ENCODE measurements around the gene UBE2R2.
"Not testable (repeated sequence)": the region's sequence is repeated elsewhere in the genome, so short reads cannot be mapped to it uniquely, and the experiment has no call there.

The UBE2R2 gene

GRCh38 chr9:33795819-33796218 is 21.1 kb upstream of the UBE2R2 start:
- no peaks in the 10 kb centered on the region for H3K9me3 ChIP-seq (ENCODE audit: control insufficient read depth, insufficient read depth, low read depth, low read length)
- no peak overlapping the region for H3K4me3 ChIP-seq (ENCODE audit: low read depth, low read length)
- TF ChIP-seq, protein P1, sequence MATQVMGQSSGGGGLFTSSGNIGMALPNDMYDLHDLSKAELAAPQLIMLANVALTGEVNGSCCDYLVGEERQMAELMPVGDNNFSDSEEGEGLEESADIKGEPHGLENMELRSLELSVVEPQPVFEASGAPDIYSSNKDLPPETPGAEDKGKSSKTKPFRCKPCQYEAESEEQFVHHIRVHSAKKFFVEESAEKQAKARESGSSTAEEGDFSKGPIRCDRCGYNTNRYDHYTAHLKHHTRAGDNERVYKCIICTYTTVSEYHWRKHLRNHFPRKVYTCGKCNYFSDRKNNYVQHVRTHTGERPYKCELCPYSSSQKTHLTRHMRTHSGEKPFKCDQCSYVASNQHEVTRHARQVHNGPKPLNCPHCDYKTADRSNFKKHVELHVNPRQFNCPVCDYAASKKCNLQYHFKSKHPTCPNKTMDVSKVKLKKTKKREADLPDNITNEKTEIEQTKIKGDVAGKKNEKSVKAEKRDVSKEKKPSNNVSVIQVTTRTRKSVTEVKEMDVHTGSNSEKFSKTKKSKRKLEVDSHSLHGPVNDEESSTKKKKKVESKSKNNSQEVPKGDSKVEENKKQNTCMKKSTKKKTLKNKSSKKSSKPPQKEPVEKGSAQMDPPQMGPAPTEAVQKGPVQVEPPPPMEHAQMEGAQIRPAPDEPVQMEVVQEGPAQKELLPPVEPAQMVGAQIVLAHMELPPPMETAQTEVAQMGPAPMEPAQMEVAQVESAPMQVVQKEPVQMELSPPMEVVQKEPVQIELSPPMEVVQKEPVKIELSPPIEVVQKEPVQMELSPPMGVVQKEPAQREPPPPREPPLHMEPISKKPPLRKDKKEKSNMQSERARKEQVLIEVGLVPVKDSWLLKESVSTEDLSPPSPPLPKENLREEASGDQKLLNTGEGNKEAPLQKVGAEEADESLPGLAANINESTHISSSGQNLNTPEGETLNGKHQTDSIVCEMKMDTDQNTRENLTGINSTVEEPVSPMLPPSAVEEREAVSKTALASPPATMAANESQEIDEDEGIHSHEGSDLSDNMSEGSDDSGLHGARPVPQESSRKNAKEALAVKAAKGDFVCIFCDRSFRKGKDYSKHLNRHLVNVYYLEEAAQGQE (tag by site-specific recombination; IDR thresholded peaks at IDR 0.05) = no peak
- no peak for TF ChIP-seq TRIM28 (IDR thresholded peaks at IDR 0.05; ENCODE audit: borderline replicate concordance, low read length)
- TF ChIP-seq ZNF302 (tag by site-specific recombination; IDR thresholded peaks at IDR 0.05; ENCODE audit: low read depth) = no peak
- TF ChIP-seq ZNF621 (tag by site-specific recombination; IDR thresholded peaks at IDR 0.05) = no peak
- no peak for TF ChIP-seq ZNF514 (tag by site-specific recombination; IDR thresholded peaks at IDR 0.05)
- no peak for TF ChIP-seq ZBTB21 (tag by site-specific recombination; IDR thresholded peaks at IDR 0.05)
- TF ChIP-seq ZNF558 (tag by site-specific recombination; IDR thresholded peaks at IDR 0.05) = no peak
- no peak for TF ChIP-seq ZSCAN30 (tag by site-specific recombination; IDR thresholded peaks at IDR 0.05)
- TF ChIP-seq ZNF394 (tag by site-specific recombination; IDR thresholded peaks at IDR 0.05; ENCODE audit: borderline replicate concordance) = no peak
- TF ChIP-seq ZNF341 (tag by site-specific recombination; IDR thresholded peaks at IDR 0.05; ENCODE audit: low read depth) = no peak
- no peak for TF ChIP-seq ZBTB10 (tag by site-specific recombination; IDR thresholded peaks at IDR 0.05)
- no peak for TF ChIP-seq ZNF239 (tag by site-specific recombination; IDR thresholded peaks at IDR 0.05)
- TF ChIP-seq ZNF555 (tag by site-specific recombination; conservative IDR thresholded peaks at IDR 0.05) = no peak
- H3K36me3 ChIP-seq (ENCODE audit: control insufficient read depth in 2 of 2, insufficient read depth in 1 of 2, low read length in 2 of 2) = no peaks in the 10 kb centered on the region
- CTCF ChIA-PET = interaction anchor here (0.8 kb wide), 1 partner anchor 41 kb away, joined by 3 read pairs; no protein-coding TSS in a partner anchor
- H3K4me1 ChIP-seq (ENCODE audit: control insufficient read depth, insufficient read depth, low read length) = no peaks in the 10 kb centered on the region
- no peak overlapping the region for H3K27ac ChIP-seq (ENCODE audit: extremely low read depth, low read depth, low read length)
- POLR2A ChIA-PET = no interaction called here

DNA sequence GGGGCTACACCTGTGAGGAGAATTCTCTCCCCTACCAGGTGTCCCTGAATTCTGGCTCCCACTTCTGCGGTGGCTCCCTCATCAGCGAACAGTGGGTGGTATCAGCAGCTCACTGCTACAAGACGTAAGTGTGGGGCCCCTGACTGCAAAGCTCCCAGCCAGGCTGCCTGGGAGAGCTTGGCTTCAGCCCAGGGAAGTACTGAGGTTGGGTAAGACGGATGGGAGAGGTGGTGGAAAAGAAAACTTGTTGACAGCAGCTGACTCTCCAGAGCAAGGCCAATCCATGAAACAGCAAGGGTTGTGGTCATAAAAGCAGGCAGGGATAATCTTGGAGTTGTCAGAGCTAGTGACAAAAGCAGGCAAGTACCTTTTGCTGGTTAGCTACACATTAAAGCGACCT is 20.3 kb upstream of the UBE2R2 start:
- ChIA-PET CTCF (interaction anchor here (0.6 to 0.9 kb wide), 2 partner anchors 14 to 17 kb away, joined by 3 read pairs; no protein-coding TSS in a partner anchor), POLR2A (interaction anchor here (0.6 kb wide), 1 partner anchor 250 kb away, joined by 4 read pairs; no protein-coding TSS in a partner anchor)

GRCh38 chr9:33797837-33798236 is 19.1 kb upstream of the UBE2R2 start:
- H3K36me3 ChIP-seq (ENCODE audit: control insufficient read depth in 2 of 2, insufficient read depth in 1 of 2, low read length in 2 of 2) = no peaks in the 10 kb centered on the region
- H3K27ac ChIP-seq (ENCODE audit: extremely low read depth, low read depth, low read length) = no peak overlapping the region
- H3K4me1 ChIP-seq (ENCODE audit: control insufficient read depth, insufficient read depth, low read length) = no peaks in the 10 kb centered on the region
- no peaks in the 10 kb centered on the region for H3K9me3 ChIP-seq (ENCODE audit: control insufficient read depth, insufficient read depth, low read depth, low read length)
- ChIA-PET POLR2A (no interaction called here), CTCF (interaction anchor here (0.8 kb wide), 1 partner anchor 60 kb away, joined by 4 read pairs; no protein-coding TSS in a partner anchor)
- no peak overlapping the region for H3K4me3 ChIP-seq (ENCODE audit: low read depth, low read length)
- no peak for TF ChIP-seq SP2 (tag by site-specific recombination; IDR thresholded peaks at IDR 0.05)
- TF ChIP-seq, protein P2, sequence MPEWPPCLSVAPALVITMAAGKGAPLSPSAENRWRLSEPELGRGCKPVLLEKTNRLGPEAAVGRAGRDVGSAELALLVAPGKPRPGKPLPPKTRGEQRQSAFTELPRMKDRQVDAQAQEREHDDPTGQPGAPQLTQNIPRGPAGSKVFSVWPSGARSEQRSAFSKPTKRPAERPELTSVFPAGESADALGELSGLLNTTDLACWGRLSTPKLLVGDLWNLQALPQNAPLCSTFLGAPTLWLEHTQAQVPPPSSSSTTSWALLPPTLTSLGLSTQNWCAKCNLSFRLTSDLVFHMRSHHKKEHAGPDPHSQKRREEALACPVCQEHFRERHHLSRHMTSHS (tag by site-specific recombination; IDR thresholded peaks at IDR 0.05) = no peak
- no peak for TF ChIP-seq ZFP69B (tag by site-specific recombination; IDR thresholded peaks at IDR 0.05)
- TF ChIP-seq ZNF174 (tag by site-specific recombination; IDR thresholded peaks at IDR 0.05) = no peak
- TF ChIP-seq ZNF138 (tag by site-specific recombination; IDR thresholded peaks at IDR 0.05; ENCODE audit: borderline replicate concordance) = no peak
- TF ChIP-seq, protein P3, sequence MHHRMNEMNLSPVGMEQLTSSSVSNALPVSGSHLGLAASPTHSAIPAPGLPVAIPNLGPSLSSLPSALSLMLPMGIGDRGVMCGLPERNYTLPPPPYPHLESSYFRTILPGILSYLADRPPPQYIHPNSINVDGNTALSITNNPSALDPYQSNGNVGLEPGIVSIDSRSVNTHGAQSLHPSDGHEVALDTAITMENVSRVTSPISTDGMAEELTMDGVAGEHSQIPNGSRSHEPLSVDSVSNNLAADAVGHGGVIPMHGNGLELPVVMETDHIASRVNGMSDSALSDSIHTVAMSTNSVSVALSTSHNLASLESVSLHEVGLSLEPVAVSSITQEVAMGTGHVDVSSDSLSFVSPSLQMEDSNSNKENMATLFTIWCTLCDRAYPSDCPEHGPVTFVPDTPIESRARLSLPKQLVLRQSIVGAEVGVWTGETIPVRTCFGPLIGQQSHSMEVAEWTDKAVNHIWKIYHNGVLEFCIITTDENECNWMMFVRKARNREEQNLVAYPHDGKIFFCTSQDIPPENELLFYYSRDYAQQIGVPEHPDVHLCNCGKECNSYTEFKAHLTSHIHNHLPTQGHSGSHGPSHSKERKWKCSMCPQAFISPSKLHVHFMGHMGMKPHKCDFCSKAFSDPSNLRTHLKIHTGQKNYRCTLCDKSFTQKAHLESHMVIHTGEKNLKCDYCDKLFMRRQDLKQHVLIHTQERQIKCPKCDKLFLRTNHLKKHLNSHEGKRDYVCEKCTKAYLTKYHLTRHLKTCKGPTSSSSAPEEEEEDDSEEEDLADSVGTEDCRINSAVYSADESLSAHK (tag by site-specific recombination; IDR thresholded peaks at IDR 0.05) = no peak
- TF ChIP-seq HOXD13 (CRISPR knock-in tag; IDR thresholded peaks at IDR 0.05; ENCODE audit: borderline replicate concordance) = no peak
- no peak for TF ChIP-seq ZNF701 (tag by site-specific recombination; IDR thresholded peaks at IDR 0.05)
- no peak for TF ChIP-seq YY2 (tag by site-specific recombination; IDR thresholded peaks at IDR 0.05)
- TF ChIP-seq ZNF146 (tag by site-specific recombination; IDR thresholded peaks at IDR 0.05) = no peak
- TF ChIP-seq ZNF792 (tag by site-specific recombination; IDR thresholded peaks at IDR 0.05) = no peak

More for the DNA sequence above, 20.3 kb upstream of the UBE2R2 start:
- TF ChIP-seq SETDB1 (IDR thresholded peaks at IDR 0.05; ENCODE audit: insufficient read length, low read length) = peak; percentile 30
- not testable (repeated sequence) for H3K4me1 ChIP-seq (ENCODE audit: control insufficient read depth, insufficient read depth, low read length); H3K27ac ChIP-seq (ENCODE audit: extremely low read depth, low read depth, low read length); H3K4me3 ChIP-seq (ENCODE audit: low read depth, low read length); H3K9me3 ChIP-seq (ENCODE audit: control insufficient read depth, insufficient read depth, low read depth, low read length); H3K36me3 ChIP-seq (ENCODE audit: control insufficient read depth in 2 of 2, insufficient read depth in 1 of 2, low read length in 2 of 2)
